ENCODE data around the gene PARS2.

PARS2 gene

DNA sequence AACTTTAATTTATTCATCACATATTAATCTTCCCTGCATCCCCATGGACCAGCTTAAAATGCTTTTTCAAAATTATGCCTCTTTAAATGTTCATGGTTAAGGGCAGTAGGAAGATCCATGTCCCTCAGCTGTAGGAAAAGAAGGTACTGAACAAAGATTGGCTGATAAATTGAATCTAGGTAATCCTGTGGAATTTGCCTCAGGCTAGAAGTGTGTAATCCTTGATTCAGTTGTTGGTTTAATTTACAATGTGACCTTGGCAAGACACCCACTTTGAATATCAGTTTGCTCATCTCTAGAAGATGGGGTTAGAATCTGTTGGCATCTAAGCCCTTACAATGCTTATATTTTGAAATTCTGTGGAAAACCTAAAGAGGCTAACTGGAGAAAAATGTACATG lies 42.6 kb downstream of the PARS2 start:
- no peak for DNase-seq

DNA sequence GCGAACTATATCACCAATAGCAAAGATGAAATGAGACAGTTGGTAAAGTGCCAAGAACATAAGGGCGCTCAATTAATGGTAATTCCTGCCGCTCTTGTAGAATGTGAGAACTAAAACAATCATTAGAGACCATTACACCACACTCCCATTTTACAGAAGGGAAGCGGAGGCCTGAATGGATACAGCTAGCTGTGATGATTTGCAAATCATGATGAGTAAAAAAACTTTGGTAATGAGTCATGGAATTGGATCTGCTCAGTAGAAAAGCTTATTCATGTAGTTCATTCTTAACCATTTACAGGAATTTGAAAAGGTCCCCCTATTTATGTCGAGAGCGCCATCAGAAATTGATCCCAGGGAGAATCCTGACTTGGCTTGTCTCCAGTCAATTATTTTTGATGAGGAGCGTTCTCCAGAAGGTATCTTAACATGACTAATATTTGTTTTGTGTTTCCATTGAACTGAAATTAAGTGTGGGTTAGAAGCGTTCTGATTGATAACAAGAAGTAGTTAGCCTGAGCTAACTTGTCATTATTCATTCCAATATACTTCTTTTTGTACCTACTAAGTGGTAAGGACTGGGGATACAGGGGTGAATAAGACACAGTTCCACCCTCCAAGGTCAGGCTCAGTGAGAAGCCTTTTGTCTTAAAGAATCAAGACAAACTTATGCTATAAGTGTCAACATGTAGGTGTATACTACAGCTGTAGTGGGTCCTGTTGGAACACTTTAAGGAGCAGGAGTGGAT lies 47.9 kb downstream of the PARS2 start:
- no peak for DNase-seq

DNA sequence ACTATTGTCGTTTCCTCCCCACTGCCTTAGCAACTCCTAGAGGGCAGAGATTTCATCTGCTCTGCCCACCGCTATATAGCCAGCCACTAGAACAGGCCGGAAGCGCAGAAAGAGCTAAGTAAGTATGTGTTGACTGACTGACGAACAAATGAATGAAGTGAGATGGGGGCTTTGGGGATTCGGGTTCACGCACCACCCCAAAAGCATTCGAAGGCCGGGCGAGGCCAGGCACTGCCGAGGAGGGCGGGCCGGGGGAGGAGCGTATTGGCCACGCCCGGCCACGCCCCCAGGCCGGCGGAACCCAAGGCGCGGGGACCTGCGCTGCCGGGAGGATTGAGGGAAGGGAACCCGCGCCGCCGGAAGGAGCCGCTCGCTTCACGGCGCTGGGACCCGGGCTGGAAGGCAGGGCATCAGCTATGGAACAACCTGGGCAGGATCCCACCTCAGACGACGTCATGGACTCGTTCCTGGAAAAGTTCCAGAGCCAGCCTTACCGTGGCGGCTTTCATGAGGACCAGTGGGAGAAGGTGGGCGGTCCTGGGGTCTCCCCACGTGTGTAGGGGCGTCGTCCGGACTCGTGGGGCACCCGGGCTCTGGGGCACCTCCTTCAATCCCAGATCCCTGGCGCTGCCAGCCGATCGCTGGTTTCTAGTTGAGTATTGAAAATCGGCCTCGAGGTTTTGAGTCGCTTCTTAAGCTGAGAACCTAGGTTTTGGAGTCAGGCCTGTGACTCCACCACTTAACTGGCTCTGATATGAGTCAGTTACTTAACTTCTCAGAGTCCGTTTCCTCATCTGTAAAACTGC lies 48.6 kb downstream of the PARS2 start, which contains the start of gene TTC4:
TSS of gene TTC4 (plus strand) at position 369 of the 806 bp plus-strand sequence. CDS start at position 417, 48 bp downstream.
- DNase-seq = peak; percentile 84

DNA sequence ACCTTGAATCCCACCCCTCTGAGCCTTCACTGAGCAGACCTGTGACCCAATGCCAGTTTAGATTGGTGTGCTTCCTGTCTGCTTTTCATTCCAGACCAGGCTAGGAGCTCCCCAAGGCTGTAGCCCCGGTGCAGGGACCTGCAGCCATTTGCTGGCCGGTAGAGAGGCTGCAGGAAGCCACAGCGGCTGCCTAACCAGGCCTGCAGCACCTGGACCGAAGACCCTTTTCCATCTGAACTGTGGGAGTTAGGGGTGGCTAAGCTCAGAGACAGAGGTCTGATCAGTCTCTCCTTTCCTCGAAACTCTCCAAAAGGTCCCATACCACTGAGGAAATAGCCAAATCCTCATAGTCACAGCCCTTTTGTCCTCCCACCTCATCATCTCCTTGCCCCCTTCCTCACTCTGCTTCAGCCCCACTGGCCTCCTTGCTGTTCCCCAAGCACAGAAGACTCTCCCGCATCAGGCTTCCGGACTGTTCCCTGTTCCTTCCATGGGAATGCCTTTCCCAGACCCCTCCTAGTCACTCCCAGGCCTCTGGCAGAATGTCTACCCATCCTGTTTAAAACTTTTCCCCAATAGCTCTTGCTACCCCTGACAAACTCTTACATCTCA lies 49.3 kb downstream of the PARS2 start:
- DNase-seq = no peak

DNA sequence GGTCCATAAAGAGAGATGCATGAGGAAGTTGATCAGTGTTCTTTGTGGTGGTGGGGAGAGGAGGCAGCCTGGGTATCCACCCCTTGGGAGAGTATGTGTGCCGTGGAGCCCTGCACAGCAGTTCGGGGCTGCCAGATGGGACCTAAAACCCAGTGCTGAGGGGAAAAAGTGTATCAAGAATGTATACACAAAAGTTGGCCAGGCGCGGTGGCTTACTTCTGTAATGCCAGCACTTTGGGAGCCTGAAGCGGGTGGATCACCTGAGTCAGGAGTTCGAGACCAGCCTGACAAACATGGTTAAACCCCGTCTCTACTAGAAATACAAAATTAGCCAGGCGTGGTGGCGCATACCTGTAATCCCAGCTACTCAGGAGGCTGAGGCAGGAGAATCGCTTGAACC lies 52.8 kb downstream of the PARS2 start:
- DNase-seq = no peak

DNA sequence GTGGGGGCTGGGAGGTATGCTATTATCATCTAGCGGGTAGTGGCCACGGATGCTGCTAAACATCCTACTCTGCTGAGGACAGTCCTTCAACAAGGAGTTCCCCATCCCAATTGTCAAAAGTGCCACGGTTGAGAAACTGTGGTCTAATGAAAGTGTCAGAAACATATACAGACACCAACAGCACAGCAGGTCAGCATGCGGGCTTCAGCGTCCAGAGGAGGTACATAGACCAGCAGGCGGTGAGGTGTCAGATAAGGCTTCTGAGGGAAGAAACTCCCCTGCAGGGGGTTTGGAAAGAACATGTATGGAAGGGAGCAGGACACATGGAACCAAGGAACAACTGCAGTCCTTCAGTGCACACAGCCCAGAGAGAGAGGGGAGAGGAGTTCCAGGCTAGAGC lies 53.5 kb downstream of the PARS2 start:
- no peak for DNase-seq

DNA sequence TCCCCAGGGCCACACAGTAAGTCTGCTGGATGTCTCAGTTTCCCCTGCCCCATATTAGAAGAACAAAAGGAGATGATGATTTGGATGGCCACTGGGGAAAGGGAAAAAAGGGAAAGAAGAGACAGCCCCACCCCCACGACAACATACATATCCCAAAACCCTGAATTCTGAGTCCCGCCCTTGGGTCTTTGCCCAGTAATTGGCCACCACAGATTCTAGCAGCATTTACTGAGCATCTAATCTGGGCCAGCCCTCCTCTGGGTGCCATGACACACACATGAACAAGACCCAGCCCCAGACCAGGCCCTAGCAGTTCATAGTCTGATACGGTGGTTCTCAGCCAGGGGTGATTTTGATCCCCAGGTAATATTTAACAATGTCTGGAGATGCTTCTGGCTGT lies 53.9 kb downstream of the PARS2 start:
- no peak for DNase-seq

DNA sequence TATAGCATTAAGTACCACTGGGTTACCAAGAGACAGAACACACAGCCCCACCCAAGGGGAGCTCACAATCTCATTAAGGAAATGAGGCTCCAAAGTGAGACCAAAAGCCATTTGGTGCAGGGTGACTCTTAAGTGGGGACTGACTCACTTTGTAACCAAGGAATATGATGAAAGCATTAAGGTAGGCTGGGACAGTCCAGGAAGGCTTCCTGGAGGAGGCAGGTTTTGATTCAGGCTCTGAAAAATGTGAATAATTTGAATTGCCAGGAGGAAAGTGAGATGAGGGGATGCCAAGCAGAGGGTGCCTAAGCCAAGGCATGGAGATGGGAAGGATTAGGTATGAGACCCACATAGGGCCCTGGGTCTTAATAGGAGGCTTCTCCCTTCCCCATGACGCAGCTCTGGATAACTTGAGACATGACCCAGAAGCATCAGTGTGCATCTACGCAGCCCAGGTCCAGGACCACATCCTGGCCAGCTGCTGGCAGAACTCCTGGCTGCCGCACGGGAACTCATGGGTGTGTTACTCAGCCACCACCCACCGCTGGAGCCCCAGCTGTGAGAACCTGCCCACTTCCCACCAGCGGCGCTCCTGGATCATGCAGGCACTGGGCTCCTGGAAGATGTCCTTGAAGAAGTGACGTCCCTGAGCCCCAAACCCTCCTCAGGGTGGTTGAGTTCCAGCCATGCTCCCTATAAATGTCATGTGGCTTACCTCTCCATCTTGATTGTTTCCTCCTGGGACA lies 54.6 kb downstream of the PARS2 start:
- DNase-seq = no peak

DNA sequence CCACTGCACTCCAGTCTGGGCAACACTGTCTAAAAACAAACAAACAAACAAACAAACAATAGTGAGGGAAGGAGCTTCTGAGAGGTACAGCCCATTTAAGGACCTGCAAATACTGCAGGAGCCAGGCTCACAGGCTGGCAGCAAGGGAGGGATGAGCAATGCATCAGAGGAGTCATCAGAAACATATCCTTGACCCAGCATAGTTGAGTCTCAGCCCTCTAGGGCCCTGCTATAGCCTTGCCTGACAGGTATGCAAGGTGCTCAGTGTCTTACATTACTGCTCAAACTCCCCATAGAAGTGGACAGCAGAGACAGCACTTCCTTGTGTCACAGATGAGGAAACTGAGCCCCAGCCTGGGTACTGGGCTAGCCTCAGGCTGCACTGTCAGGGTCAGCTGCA lies 55.9 kb downstream of the PARS2 start:
- DNase-seq = no peak
